Astrocyte (in vitro differentiated cells and primary cell): ENCODE data around the gene TSPAN2. TPM values are rescaled to one million over a fixed set of nuclear protein-coding genes. Genes with fewer than 3 reads are reported as not detected.
A peak's percentile ranks its signal among the peaks of the same experiment; 100 is the strongest.

Experiments used
- DNase-seq: peaks from one replicate; pipeline ENCODE4 v3.0.0-alpha.2; 2010; ENCODE audit warnings: low read depth
- FAIRE-seq: peaks from 2 replicates; lab custom pipeline; 2011; peaks lifted over from hg19 to GRCh38; lab: Jason Lieb, UNC
- H2AFZ ChIP-seq: 2 replicates; pipeline ENCODE4 v1.6.0; 2012; ENCODE audit warnings: low read depth, low read length, inconsistent platforms
- H3K27ac ChIP-seq: 2 replicates; pipeline ENCODE4 v1.5.1; 2011; ENCODE audit warnings: low read depth, low read length, inconsistent platforms
- H3K27me3 ChIP-seq: 2 replicates; pipeline ENCODE4 v1.6.0; 2011; ENCODE audit warnings: low read length, inconsistent platforms; ENCODE audit not compliant: insufficient read depth
- H3K36me3 ChIP-seq: 2 replicates; pipeline ENCODE4 v1.5.1; 2011; ENCODE audit warnings: low read length, inconsistent platforms; ENCODE audit not compliant: insufficient read depth
- H3K4me1 ChIP-seq: 2 replicates; pipeline ENCODE4 v1.5.1; 2011; ENCODE audit warnings: low read length, inconsistent platforms; ENCODE audit not compliant: insufficient read depth
- H3K4me2 ChIP-seq: 2 replicates; pipeline ENCODE4 v1.6.0; 2012; ENCODE audit warnings: low read length, inconsistent platforms
- H3K4me3 ChIP-seq: 2 replicates; pipeline ENCODE4 v1.5.1; 2011; ENCODE audit warnings: low read depth, mild to moderate bottlenecking, low read length, inconsistent platforms; ENCODE audit not compliant: insufficient read depth
- H3K79me2 ChIP-seq: 2 replicates; pipeline ENCODE4 v1.6.0; 2012; ENCODE audit warnings: mild to moderate bottlenecking, low read length, inconsistent platforms; ENCODE audit not compliant: insufficient read depth
- H3K9ac ChIP-seq: 2 replicates; pipeline ENCODE4 v1.6.0; 2012; ENCODE audit warnings: mild to moderate bottlenecking, low read length, inconsistent platforms
- H3K9me3 ChIP-seq: 2 replicates; pipeline ENCODE4 v1.5.1; 2012; ENCODE audit warnings: low read depth, mild to moderate bottlenecking, low read length, inconsistent platforms; ENCODE audit not compliant: insufficient read depth
- H4K20me1 ChIP-seq: 2 replicates; pipeline ENCODE4 v1.6.0; 2012; ENCODE audit warnings: low read length, inconsistent platforms; ENCODE audit not compliant: insufficient read depth
- H3K27ac Mint-ChIP-seq: one replicate; pipeline ENCODE4 v1.8.0; 2021; ENCODE audit warnings: mild to moderate bottlenecking, mixed read lengths; ENCODE audit not compliant: unreplicated experiment
- H3K27me3 Mint-ChIP-seq: one replicate; pipeline ENCODE4 v1.8.0; 2021; ENCODE audit warnings: low read depth, mixed read lengths; ENCODE audit not compliant: unreplicated experiment
- H3K36me3 Mint-ChIP-seq: one replicate; pipeline ENCODE4 v1.8.0; 2021; ENCODE audit warnings: low read depth, mixed read lengths; ENCODE audit not compliant: unreplicated experiment
- H3K4me1 Mint-ChIP-seq: one replicate; pipeline ENCODE4 v1.8.0; 2021; ENCODE audit warnings: low read depth, mixed read lengths; ENCODE audit not compliant: unreplicated experiment
- H3K4me3 Mint-ChIP-seq: one replicate; pipeline ENCODE4 v1.8.0; 2021; ENCODE audit warnings: mild to moderate bottlenecking, moderate library complexity, mixed read lengths; ENCODE audit not compliant: unreplicated experiment
- H3K9me3 Mint-ChIP-seq: one replicate; pipeline ENCODE4 v1.8.0; 2021; ENCODE audit warnings: mild to moderate bottlenecking, mixed read lengths; ENCODE audit not compliant: unreplicated experiment
- EZH2 ChIP-seq: IDR thresholded peaks from 2 replicates; pipeline ENCODE4 v1.6.1; 2012; ENCODE audit warnings: mild to moderate bottlenecking, low read length, inconsistent platforms; ENCODE audit not compliant: insufficient read depth
- total RNA-seq: library from RNA; stranded (reverse); gene quantifications from 2 replicates; pipeline ENCODE4 v1.2.1, GENCODE V29; 2021
- TF ChIP-seq, protein P1 (sequence below): IDR thresholded peaks from 2 replicates; pipeline ENCODE4 v1.5.1; 2011; ENCODE audit warnings: low read depth, mild to moderate bottlenecking, inconsistent platforms, low read length, moderate library complexity; ENCODE audit not compliant: insufficient read depth

The TSPAN2 gene
- total RNA-seq, 1 donor from 2014 or later, result 23.7 TPM

DNA sequence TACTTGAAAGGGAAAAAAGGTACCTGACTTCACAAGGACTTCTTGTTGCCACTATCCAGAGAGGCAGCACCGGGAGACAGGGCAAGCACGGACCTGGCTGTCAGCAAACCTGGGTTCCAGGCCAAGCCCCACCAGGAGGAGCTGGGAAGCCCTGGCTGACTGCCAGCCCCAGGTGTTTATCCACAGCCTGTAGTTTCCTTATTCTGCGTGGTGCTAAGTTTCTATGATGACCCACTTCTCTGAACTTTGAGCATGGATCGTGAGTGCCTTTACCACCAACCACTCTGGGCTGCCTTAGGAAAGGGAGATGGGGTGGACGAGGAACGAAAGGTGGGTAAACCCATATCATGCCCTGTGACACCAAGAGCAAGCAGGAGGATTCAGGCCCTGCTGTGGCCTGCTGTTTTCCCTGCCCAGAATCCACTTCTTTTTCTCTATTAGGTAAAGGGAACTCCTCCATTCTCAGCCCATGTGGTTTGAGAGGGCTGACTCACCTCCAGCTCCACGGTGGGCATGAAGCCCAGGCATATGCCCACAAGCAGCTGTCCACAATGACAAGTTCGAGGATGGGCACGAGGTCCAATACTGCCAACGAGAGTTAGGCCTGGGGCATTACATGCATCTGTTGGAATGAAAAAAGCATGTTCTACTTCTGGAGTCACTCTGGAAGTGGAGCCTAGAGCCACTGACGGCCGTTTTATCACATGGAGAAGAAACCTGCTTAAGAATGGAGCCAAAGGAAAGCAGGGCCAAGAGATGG lies 20.3 kb downstream of the TSPAN2 start:
- TF ChIP-seq, protein P1, sequence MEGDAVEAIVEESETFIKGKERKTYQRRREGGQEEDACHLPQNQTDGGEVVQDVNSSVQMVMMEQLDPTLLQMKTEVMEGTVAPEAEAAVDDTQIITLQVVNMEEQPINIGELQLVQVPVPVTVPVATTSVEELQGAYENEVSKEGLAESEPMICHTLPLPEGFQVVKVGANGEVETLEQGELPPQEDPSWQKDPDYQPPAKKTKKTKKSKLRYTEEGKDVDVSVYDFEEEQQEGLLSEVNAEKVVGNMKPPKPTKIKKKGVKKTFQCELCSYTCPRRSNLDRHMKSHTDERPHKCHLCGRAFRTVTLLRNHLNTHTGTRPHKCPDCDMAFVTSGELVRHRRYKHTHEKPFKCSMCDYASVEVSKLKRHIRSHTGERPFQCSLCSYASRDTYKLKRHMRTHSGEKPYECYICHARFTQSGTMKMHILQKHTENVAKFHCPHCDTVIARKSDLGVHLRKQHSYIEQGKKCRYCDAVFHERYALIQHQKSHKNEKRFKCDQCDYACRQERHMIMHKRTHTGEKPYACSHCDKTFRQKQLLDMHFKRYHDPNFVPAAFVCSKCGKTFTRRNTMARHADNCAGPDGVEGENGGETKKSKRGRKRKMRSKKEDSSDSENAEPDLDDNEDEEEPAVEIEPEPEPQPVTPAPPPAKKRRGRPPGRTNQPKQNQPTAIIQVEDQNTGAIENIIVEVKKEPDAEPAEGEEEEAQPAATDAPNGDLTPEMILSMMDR, result no peak
- no peak for TF ChIP-seq EZH2
- H3K27ac Mint-ChIP-seq, result no peak overlapping the region

DNA sequence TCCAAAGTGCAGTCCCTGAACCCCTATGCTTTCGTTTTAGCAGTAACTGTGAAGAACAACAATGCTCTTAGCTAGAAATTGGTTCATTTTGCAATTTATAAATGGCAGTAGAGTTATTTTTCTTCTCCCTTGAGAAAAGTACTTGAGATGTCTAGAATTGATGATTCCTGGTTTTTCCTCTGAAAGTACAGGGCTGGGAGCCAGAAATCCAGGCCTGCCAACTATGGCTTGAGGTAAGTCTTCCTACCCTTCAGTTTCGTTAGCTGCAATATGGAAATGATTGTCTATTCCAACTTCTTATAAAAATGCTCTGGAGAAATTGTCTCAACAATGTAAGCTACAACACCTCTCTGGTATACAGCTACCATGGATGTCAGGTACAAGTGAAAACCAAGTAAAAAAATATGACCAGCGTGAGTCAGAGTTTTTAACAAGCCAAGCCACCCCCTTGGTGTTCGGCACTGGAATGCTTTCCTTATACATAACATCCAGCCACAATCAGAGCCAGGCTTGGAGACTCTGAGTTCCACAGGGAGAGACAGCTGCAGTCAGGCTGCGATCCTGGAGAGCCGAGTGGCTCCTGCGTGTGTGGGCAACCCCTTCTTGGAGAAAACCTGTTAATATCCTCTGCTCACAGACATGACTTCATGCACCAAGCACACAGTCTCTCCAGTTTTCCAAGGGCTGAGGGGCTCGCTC lies 22.0 kb downstream of the TSPAN2 start:
- Mint-ChIP-seq H3K4me3 (no peak overlapping the region), H3K27ac (no peak overlapping the region), H3K4me1 (peaks cover 38% of the 10 kb centered on the region), H3K27me3 (no peaks in the 10 kb centered on the region), H3K36me3 (peaks cover 12% of the 10 kb centered on the region), H3K9me3 (peaks cover 2% of the 10 kb centered on the region)
- Histone ChIP-seq H3K9ac (peak overlapping the region; percentile 34), H3K4me3 (no peak overlapping the region), H2AFZ (no peak overlapping the region), H3K79me2 (no peaks in the 10 kb centered on the region), H3K27ac (peak overlapping the region; percentile 63), H4K20me1 (no peaks in the 10 kb centered on the region), H3K9me3 (no peaks in the 10 kb centered on the region), H3K27me3 (no peaks in the 10 kb centered on the region), H3K36me3 (no peaks in the 10 kb centered on the region), H3K4me1 (peaks cover 46% of the 10 kb centered on the region), H3K4me2 (peak overlapping the region; percentile 42)
- TF ChIP-seq EZH2, result no peak
- DNase-seq (peak; percentile 91), FAIRE-seq (no peak)

More for the DNA sequence above, 20.3 kb downstream of the TSPAN2 start:
- FAIRE-seq (peak; percentile 13), DNase-seq (peak; percentile 74)
- H3K27me3 ChIP-seq, result no peaks in the 10 kb centered on the region
- H3K9ac ChIP-seq, result peak overlapping the region; percentile 24
- Mint-ChIP-seq H3K36me3 (peaks cover 12% of the 10 kb centered on the region), H3K27me3 (no peaks in the 10 kb centered on the region), H3K9me3 (peaks cover 2% of the 10 kb centered on the region), H3K4me1 (peaks cover 32% of the 10 kb centered on the region), H3K4me3 (no peak overlapping the region)
- H3K4me1 ChIP-seq, result peaks cover 36% of the 10 kb centered on the region
- no peak overlapping the region for H3K4me2 ChIP-seq
- no peaks in the 10 kb centered on the region for H4K20me1 ChIP-seq
- no peaks in the 10 kb centered on the region for H3K9me3 ChIP-seq
- no peaks in the 10 kb centered on the region for H3K79me2 ChIP-seq
- no peak overlapping the region for H2AFZ ChIP-seq
- H3K4me3 ChIP-seq, result no peak overlapping the region
- no peaks in the 10 kb centered on the region for H3K36me3 ChIP-seq
- H3K27ac ChIP-seq, result peak overlapping the region; percentile 79

DNA sequence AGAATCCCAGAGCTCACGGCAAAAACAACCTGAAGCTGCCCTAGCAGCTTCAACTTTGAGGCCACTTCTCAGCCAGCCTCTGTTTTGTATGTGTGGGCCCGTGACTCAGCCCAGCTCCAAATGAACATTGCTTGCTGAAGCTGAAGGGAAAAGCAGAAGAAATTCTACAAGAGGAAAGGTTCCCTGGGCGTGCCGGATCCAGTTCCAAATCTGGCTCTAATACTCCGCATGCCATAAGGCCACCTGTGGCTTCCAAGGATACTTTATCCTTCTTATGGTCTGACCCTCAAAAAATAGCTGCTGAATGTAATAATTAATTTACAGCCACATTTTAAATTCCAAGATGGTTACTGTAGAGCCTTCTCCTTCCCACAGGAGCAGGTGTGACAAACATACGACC lies 24.3 kb downstream of the TSPAN2 start:
- DNase-seq (peak; percentile 59), FAIRE-seq (no peak)
- Histone ChIP-seq H3K9me3 (no peaks in the 10 kb centered on the region), H3K4me2 (peak overlapping the region; percentile 8), H3K36me3 (no peaks in the 10 kb centered on the region), H3K9ac (no peak overlapping the region), H3K4me3 (no peak overlapping the region), H2AFZ (no peak overlapping the region), H3K27ac (peak overlapping the region; percentile 24), H4K20me1 (no peaks in the 10 kb centered on the region), H3K27me3 (no peaks in the 10 kb centered on the region), H3K79me2 (no peaks in the 10 kb centered on the region), H3K4me1 (peaks cover 49% of the 10 kb centered on the region)
- Mint-ChIP-seq H3K27me3 (no peaks in the 10 kb centered on the region), H3K4me1 (peaks cover 48% of the 10 kb centered on the region), H3K36me3 (peaks cover 7% of the 10 kb centered on the region), H3K4me3 (no peak overlapping the region), H3K27ac (no peak overlapping the region), H3K9me3 (peaks cover 2% of the 10 kb centered on the region)
- TF ChIP-seq, protein P1, result no peak
- no peak for TF ChIP-seq EZH2
